ENCODE measurements around the gene VSIG2. TPM values are rescaled to one million over a fixed set of nuclear protein-coding genes. Genes with fewer than 3 reads are reported as not detected.

Gene VSIG2
- total RNA-seq, 1 donor from 2014 or later: 2.6 TPM

- Mint-ChIP-seq H3K4me1 (ENCODE audit: low read depth) (peaks cover 1% of the 10 kb centered on the region), H3K9me3 (ENCODE audit: low read depth) (peaks cover 3% of the 10 kb centered on the region), H3K27me3 (no peaks in the 10 kb centered on the region), H3K36me3 (ENCODE audit: insufficient read depth) (no peaks in the 10 kb centered on the region), H3K27ac (no peak overlapping the region), H3K4me3 (ENCODE audit: low read depth) (no peak overlapping the region)
- no peak for DNase-seq (ENCODE audit: low spot score, unreplicated experiment)
- no peak for TF ChIP-seq CTCF (IDR thresholded peaks at IDR 0.05; ENCODE audit: unreplicated experiment)
These were observed 44.2 kb downstream of the VSIG2 start for GRCh38 chr11:124707829-124708228.

- H3K27ac Mint-ChIP-seq: no peak overlapping the region
- H3K4me3 Mint-ChIP-seq (ENCODE audit: low read depth): no peak overlapping the region
- DNase-seq (ENCODE audit: low spot score, unreplicated experiment): no peak
- H3K36me3 Mint-ChIP-seq (ENCODE audit: insufficient read depth): no peaks in the 10 kb centered on the region
- no peak for TF ChIP-seq CTCF (IDR thresholded peaks at IDR 0.05; ENCODE audit: unreplicated experiment)
- no peaks in the 10 kb centered on the region for H3K27me3 Mint-ChIP-seq
- H3K9me3 Mint-ChIP-seq (ENCODE audit: low read depth): peaks cover 5% of the 10 kb centered on the region
- H3K4me1 Mint-ChIP-seq (ENCODE audit: low read depth): no peaks in the 10 kb centered on the region
These were observed 52.0 kb downstream of the VSIG2 start for GRCh38 chr11:124700028-124700427.

GRCh38 chr11:124699547-124699946, 52.5 kb downstream of the VSIG2 start:
- no peak overlapping the region for H3K4me3 Mint-ChIP-seq (ENCODE audit: low read depth)
- no peaks in the 10 kb centered on the region for H3K36me3 Mint-ChIP-seq (ENCODE audit: insufficient read depth)
- no peaks in the 10 kb centered on the region for H3K27me3 Mint-ChIP-seq
- no peak for DNase-seq (ENCODE audit: low spot score, unreplicated experiment)
- H3K4me1 Mint-ChIP-seq (ENCODE audit: low read depth): no peaks in the 10 kb centered on the region
- no peak for TF ChIP-seq CTCF (IDR thresholded peaks at IDR 0.05; ENCODE audit: unreplicated experiment)
- H3K9me3 Mint-ChIP-seq (ENCODE audit: low read depth): peaks cover 5% of the 10 kb centered on the region
- H3K27ac Mint-ChIP-seq: no peak overlapping the region

Other genes with a start within 250 kb of the VSIG2 start
- gene OR8B12, start 208.6 kb downstream of the VSIG2 start, total RNA-seq: not detected in 2 replicates
- gene OR8A1, start 182.3 kb downstream of the VSIG2 start, total RNA-seq: not detected in 2 replicates
- gene PANX3, start 140.8 kb downstream of the VSIG2 start, total RNA-seq: not detected in 2 replicates
- gene TBRG1, start 129.4 kb downstream of the VSIG2 start, total RNA-seq: 31.1 and 33.3 TPM in 2 replicates
- 7.9 and 8.7 TPM in 2 replicates for gene SIAE, start 78.5 kb downstream of the VSIG2 start, total RNA-seq
- 12.0 and 13.6 TPM in 2 replicates for gene SPA17, start 78.4 kb downstream of the VSIG2 start, total RNA-seq
- gene NRGN, start 12.3 kb downstream of the VSIG2 start, total RNA-seq: 4.9 and 5.9 TPM in 2 replicates
- 1.4 and 1.6 TPM in 2 replicates for gene ESAM, start 10.0 kb upstream of the VSIG2 start, total RNA-seq
- gene MSANTD2, start 48.2 kb upstream of the VSIG2 start, total RNA-seq: 33.9 and 41.6 TPM in 2 replicates
- gene ROBO3, start 113.2 kb upstream of the VSIG2 start, total RNA-seq: 9.9 and 10.2 TPM in 2 replicates
- gene ROBO4, start 145.6 kb upstream of the VSIG2 start, total RNA-seq: not detected in 2 replicates
- gene HEPN1, start 167.0 kb upstream of the VSIG2 start, total RNA-seq: not detected in 2 replicates
- gene HEPACAM, start 183.8 kb upstream of the VSIG2 start, total RNA-seq: 0.07 and 0.13 TPM in 2 replicates
- gene CCDC15, start 201.9 kb upstream of the VSIG2 start, total RNA-seq: 3.8 and 4.0 TPM in 2 replicates